G401 (cell line): ENCODE results near the gene GOLGA6L1. TPM values are rescaled to one million over a fixed set of nuclear protein-coding genes. Genes with fewer than 3 reads are reported as not detected.
"Not testable (repeated sequence)": the region's sequence is repeated elsewhere in the genome, so short reads cannot be mapped to it uniquely, and the experiment has no call there.

Experiments used
- DNase-seq: peaks from one replicate; pipeline ENCODE4 v3.0.0-alpha.2; 2015; ENCODE audit warnings: low spot score
- in situ Hi-C: cut with HindIII; loops from 2 replicates; pipeline ENCODE4 v1.10.0; 2016; ENCODE audit warnings: low sequenced_read_pairs, mixed read lengths
- total RNA-seq: library from RNA; depleted of rRNA; stranded (reverse); fragments of >200 nt; shearing (Covaris generic); gene quantifications from 2 replicates; pipeline ENCODE4 v1.2.3, GENCODE V29; 2014; rRNA removed

Gene GOLGA6L1
- not detected in 2 replicates for total RNA-seq

- in situ Hi-C loops, DNase-seq: not testable (repeated sequence)
Measured at GRCh38 chr15:23136722-23137121, at the start of gene GOLGA6L1. GOLGA6L1 (minus strand) TSS chr15:23136822; CDS start chr15:23136731, 91 bp downstream.

GRCh38 chr15:23181201-23181600 lies 44.6 kb upstream of the GOLGA6L1 start:
- in situ Hi-C loops, DNase-seq: not testable (repeated sequence)

GRCh38 chr15:23180547-23180927 lies 43.9 kb upstream of the GOLGA6L1 start:
- in situ Hi-C loops, DNase-seq: not testable (repeated sequence)

- in situ Hi-C loops, DNase-seq: not testable (repeated sequence)
Measured at GRCh38 chr15:23179768-23180546, 43.3 kb upstream of the GOLGA6L1 start.

GRCh38 chr15:23176683-23177082 lies 40.1 kb upstream of the GOLGA6L1 start:
- in situ Hi-C loops: not testable (repeated sequence)

GRCh38 chr15:23175606-23176005 lies 39.0 kb upstream of the GOLGA6L1 start:
- in situ Hi-C loops, DNase-seq: not testable (repeated sequence)

More at GRCh38 chr15:23176683-23177082, 40.1 kb upstream of the GOLGA6L1 start:
- DNase-seq: not testable (repeated sequence)

GRCh38 chr15:23174609-23175140 lies 38.1 kb upstream of the GOLGA6L1 start:
- DNase-seq, in situ Hi-C loops: not testable (repeated sequence)

GRCh38 chr15:23132787-23133186 lies 3.8 kb downstream of the GOLGA6L1 start:
- DNase-seq, in situ Hi-C loops: not testable (repeated sequence)

- no peak for DNase-seq
- in situ Hi-C loops: no loop called here
Measured at GRCh38 chr15:23118208-23118607, 18.4 kb downstream of the GOLGA6L1 start.

- in situ Hi-C loops: no loop called here
- no peak for DNase-seq
Measured at GRCh38 chr15:23095796-23096195, 40.8 kb downstream of the GOLGA6L1 start.

- in situ Hi-C loops: no loop called here
- DNase-seq: no peak
Measured at GRCh38 chr15:23083115-23083514, 53.5 kb downstream of the GOLGA6L1 start.

- in situ Hi-C loops, DNase-seq: not testable (repeated sequence)
Measured at GRCh38 chr15:23081996-23082737, 54.5 kb downstream of the GOLGA6L1 start.

GRCh38 chr15:23081271-23081670 lies 55.4 kb downstream of the GOLGA6L1 start:
- DNase-seq: no peak
- in situ Hi-C loops: no loop called here

GRCh38 chr15:23079766-23080165 lies 56.9 kb downstream of the GOLGA6L1 start:
- in situ Hi-C loops: no loop called here
- DNase-seq: no peak

Other genes with a start within 250 kb of the GOLGA6L1 start
- 76.1 and 101 TPM in 2 replicates for gene CYFIP1, start 156.5 kb downstream of the GOLGA6L1 start, total RNA-seq
- gene TUBGCP5, start 97.3 kb downstream of the GOLGA6L1 start, total RNA-seq: 23.1 and 26.3 TPM in 2 replicates
- gene GOLGA6L26, start 197.4 kb upstream of the GOLGA6L1 start, total RNA-seq: not detected in 2 replicates
- not detected in 2 replicates for gene GOLGA8S, start 217.9 kb upstream of the GOLGA6L1 start, total RNA-seq